Mesodermal cell (in vitro differentiated cells): Measurements from ENCODE around the gene ENTREP1.

Experiments
- H3K27ac ChIP-seq: 2 replicates; pipeline ENCODE4 v1.7.0; 2013; ENCODE audit warnings: mild to moderate bottlenecking, low read depth, low read length, moderate library complexity; ENCODE audit not compliant: severe bottlenecking
- H3K36me3 ChIP-seq: 2 replicates; pipeline ENCODE4 v1.7.1; 2013; ENCODE audit warnings: mild to moderate bottlenecking, low read length, moderate library complexity; ENCODE audit not compliant: control insufficient read depth, insufficient read depth
- H3K4me1 ChIP-seq: one replicate; pipeline ENCODE4 v1.7.1; 2013; ENCODE audit warnings: mild to moderate bottlenecking, low read length; ENCODE audit not compliant: insufficient read depth, control insufficient read depth, poor library complexity, severe bottlenecking
- H3K4me3 ChIP-seq: 2 replicates; pipeline ENCODE4 v1.7.0; 2013; ENCODE audit warnings: low read length, control low read depth, mild to moderate bottlenecking; ENCODE audit not compliant: insufficient read depth, poor library complexity, severe bottlenecking; ENCODE audit errors: extremely low read depth
- H3K9me3 ChIP-seq: 2 replicates; pipeline ENCODE4 v1.7.1; 2013; ENCODE audit warnings: mild to moderate bottlenecking, low read length, moderate library complexity; ENCODE audit not compliant: control insufficient read depth
- WGBS, 2 experiments: methylation state at CpG; one replicate each; pipeline ENCODE4 v1.1.5; 2013; ENCODE audit warnings: missing lambda C conversion rate in 2 of 2; ENCODE audit not compliant: insufficient coverage in 2 of 2; 5-methylcytosine and 5-hydroxymethylcytosine counted together

Gene ENTREP1

DNA sequence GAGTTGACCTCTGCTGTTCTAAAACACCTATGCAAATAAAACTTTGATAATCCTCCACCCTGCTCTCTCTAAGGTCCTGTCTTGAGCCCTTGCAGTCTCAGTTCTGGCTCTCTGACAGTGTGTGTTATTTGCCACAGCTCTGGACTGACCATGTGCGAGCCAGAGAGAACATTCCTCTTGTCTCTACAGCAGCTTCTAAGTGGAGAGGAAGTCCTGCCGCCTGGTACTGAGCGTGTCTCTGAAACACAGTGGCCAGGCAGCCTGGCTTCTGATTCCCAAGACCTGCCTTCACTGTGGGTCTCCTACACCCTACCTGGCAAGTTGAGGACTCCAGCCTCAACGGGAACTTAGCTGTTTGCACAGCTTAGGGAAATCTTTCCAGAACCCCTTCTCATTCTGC, 61.6 kb downstream of the ENTREP1 start:
- H3K36me3 ChIP-seq = no peaks in the 10 kb centered on the region
- peaks cover 4% of the 10 kb centered on the region for H3K4me1 ChIP-seq
- no peak overlapping the region for H3K4me3 ChIP-seq
- no peak overlapping the region for H3K27ac ChIP-seq
- H3K9me3 ChIP-seq = no peaks in the 10 kb centered on the region
- 89 to 96% methylated on average over 3 to 4 of the region's 4 CpGs for WGBS, 2 experiments

DNA sequence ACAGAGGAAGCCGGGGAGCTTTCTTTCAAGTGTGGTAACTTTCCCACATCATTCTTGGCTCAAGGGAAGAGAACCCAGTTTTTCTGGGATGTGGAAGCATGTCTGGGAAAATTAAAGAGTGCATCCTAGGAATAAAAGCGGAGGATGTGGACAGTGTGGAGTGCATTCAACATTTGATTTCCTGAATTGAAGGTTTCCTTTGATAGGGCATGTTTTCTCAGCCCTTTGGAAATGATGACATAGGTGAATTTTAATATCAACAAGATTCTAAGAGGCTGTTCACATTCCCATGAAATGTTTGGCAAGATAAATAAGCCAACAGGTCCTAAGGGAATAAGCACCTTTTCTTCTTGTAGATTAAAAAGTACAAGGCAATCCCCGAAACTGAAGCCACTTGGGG, 63.6 kb downstream of the ENTREP1 start:
- Histone ChIP-seq H3K9me3 (no peaks in the 10 kb centered on the region), H3K27ac (no peak overlapping the region), H3K4me3 (no peak overlapping the region), H3K4me1 (no peaks in the 10 kb centered on the region), H3K36me3 (no peaks in the 10 kb centered on the region)
- 97% methylated on average over 3 of the region's 3 CpGs for WGBS, 2 experiments

DNA sequence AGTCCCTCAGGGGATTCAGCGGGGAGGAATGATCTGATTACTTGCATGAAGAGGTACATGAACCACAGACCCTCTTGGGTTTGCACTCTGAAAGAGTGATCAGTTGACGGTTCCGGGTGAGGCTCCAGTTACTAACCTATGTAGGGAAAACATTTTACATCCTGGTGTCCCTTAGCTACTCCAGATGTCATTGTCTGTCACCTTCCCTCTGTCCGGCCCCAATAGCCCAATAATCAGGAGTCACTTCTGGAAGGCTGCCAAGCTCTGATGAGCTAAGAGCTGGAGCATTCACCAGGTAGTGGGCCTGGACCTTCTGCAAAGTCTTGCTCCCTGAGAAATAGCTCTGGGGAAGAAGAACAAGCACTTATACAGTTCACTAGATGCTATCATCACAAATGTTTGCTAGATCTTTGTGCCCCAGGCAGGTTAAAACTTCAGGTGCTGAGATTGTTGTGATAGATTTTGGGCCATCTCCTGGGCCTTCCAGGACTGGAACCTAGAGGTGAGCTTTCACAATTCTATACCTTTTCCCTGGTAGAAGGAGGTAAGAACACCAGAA, 64.5 kb downstream of the ENTREP1 start:
- Histone ChIP-seq H3K4me3 (no peak overlapping the region), H3K27ac (no peak overlapping the region), H3K4me1 (no peaks in the 10 kb centered on the region), H3K9me3 (no peaks in the 10 kb centered on the region), H3K36me3 (no peaks in the 10 kb centered on the region)
- WGBS, 2 experiments = 100% methylated on average over 3 to 4 of the region's 4 CpGs

DNA sequence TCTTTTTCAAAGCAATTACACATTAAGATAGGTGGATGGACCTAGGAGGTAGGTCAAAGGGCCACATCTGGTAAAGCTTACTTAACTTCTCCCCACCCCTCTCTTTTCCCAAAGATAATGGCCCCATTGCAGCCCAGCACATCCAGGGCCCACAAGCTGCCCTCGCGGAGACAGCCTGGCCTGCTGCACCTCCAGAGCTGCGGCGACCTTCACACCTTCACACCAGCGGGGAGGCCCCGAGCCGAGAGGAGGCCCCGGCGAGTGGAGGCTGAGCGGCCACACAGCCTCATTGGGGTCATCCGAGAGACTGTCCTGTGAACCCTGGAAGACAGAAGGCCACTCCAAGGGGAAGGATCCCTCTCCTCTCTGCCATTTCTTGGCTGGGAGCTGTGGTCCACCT, 66.5 kb downstream of the ENTREP1 start:
- no peak overlapping the region for H3K27ac ChIP-seq
- no peak overlapping the region for H3K4me3 ChIP-seq
- H3K4me1 ChIP-seq = no peaks in the 10 kb centered on the region
- WGBS, 2 experiments = 94 to 95% methylated on average over 9 to 10 of the region's 11 CpGs
- H3K36me3 ChIP-seq = no peaks in the 10 kb centered on the region
- no peaks in the 10 kb centered on the region for H3K9me3 ChIP-seq

DNA sequence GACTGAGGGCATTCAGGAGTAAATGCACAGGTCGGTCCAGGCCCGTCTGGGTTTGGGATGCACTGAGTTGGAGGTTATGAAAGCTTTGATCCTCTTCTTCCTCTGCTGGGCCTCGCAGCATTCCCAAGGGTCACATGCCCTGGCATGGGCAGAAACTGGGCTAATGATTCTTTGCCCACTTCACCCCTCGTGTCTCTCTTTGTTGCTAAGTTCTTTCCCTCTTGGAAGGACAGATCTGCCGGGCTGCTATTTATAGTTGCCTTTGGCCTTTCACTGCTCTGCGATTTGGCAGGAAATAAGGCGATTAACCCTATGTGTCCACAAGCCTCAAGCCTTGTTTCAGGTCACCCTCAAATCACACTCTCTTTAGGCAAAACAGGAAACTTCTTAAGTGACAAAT, 66.9 kb downstream of the ENTREP1 start:
- Histone ChIP-seq H3K36me3 (no peaks in the 10 kb centered on the region), H3K9me3 (no peaks in the 10 kb centered on the region), H3K4me3 (no peak overlapping the region), H3K4me1 (no peaks in the 10 kb centered on the region), H3K27ac (no peak overlapping the region)
- 92 to 99% methylated on average over 6 to 7 of the region's 7 CpGs for WGBS, 2 experiments

DNA sequence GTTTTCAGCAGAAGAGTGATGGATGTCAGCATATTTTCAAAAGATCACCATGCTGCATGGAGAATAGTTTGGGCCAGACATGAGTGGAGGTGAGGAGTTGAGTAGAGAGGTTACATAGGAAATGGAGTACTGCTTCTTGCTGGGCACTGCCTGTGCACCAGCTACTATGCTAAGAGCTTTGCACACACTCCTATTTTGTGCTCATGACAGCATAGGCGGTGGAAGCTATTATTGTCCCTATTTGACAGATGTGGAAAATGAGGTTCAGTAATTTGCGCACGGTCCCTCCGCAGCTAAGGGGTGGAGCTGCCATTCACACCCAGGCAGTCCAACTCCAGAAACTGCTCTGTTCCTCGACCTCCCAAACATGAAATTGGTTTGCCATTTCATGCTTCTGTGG, 67.8 kb downstream of the ENTREP1 start:
- 88 to 100% methylated on average over 3 to 5 of the region's 5 CpGs for WGBS, 2 experiments
- Histone ChIP-seq H3K4me1 (no peaks in the 10 kb centered on the region), H3K4me3 (no peak overlapping the region), H3K36me3 (no peaks in the 10 kb centered on the region), H3K27ac (no peak overlapping the region), H3K9me3 (no peaks in the 10 kb centered on the region)

DNA sequence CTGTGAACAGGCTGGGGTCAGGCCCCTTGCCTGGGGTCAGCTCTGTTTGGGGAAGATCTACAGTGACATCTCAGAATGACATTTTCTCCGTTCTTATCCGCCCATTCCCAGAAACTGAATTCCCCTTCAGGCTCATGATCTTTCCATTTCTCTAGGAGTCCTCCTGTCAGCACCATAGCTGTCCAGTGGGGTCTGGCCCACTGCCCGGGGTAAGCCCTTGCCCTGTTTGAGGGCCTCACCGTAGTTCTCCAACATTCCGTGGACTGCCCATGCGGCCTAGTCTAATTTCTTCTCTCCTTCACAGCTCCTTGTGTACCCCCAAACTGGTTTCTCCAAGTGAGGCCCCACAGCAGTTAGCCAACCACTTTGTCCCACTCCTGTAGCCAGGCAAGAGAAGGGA, 68.4 kb downstream of the ENTREP1 start:
- WGBS, 2 experiments = 93 to 98% methylated on average over 4 to 6 of the region's 6 CpGs

DNA sequence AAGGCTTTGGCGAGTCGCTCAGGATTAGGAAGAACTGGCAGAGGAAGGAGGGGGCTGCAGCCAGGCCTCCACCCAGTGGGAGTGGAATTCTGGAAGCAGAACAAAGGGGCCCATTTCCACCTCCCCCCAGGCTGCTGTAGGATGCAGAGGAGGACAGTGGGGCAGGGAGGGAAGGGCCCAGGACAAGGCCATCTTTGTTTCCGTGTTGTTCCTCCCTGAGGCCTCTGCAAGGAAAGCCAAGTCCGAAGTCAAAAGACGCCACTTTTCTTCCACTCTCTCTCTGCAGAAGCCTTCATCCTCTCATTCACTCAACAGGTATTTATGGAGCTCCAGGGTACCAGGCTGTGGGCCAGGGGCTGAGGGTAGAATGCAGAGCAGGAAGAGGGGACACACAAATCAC, 70.7 kb downstream of the ENTREP1 start:
- WGBS, 2 experiments = 89 to 90% methylated on average over 2 to 5 of the region's 5 CpGs
- Histone ChIP-seq H3K27ac (no peak overlapping the region), H3K36me3 (no peaks in the 10 kb centered on the region), H3K4me1 (no peaks in the 10 kb centered on the region), H3K4me3 (no peak overlapping the region), H3K9me3 (no peaks in the 10 kb centered on the region)

More for the DNA sequence above, 68.4 kb downstream of the ENTREP1 start:
- Histone ChIP-seq H3K27ac (no peak overlapping the region), H3K36me3 (no peaks in the 10 kb centered on the region), H3K4me1 (no peaks in the 10 kb centered on the region), H3K4me3 (no peak overlapping the region), H3K9me3 (no peaks in the 10 kb centered on the region)

DNA sequence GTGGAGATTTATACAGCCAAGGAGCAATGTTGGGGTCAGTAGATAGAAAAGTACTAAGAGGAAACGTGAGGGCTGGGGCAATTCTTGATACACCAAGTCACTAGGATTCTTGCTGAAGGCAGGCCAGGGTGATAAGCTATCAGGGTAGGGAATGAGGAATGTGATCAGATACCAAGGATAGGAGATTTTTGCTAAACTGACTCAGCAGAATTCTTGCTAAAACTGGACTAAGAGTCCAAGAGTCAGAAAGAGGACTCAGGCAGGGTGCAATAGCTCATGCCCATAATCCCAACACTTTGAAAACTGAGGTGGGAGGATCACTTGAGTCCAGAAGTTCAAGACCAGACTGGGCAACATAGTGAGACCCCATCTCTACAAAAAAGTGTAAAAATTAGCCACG, 71.7 kb downstream of the ENTREP1 start:
- H3K36me3 ChIP-seq = no peaks in the 10 kb centered on the region
- no peak overlapping the region for H3K27ac ChIP-seq
- H3K4me1 ChIP-seq = no peaks in the 10 kb centered on the region
- 86 to 93% methylated on average over 1 to 2 of the region's 2 CpGs for WGBS, 2 experiments
- H3K9me3 ChIP-seq = no peaks in the 10 kb centered on the region
- no peak overlapping the region for H3K4me3 ChIP-seq

DNA sequence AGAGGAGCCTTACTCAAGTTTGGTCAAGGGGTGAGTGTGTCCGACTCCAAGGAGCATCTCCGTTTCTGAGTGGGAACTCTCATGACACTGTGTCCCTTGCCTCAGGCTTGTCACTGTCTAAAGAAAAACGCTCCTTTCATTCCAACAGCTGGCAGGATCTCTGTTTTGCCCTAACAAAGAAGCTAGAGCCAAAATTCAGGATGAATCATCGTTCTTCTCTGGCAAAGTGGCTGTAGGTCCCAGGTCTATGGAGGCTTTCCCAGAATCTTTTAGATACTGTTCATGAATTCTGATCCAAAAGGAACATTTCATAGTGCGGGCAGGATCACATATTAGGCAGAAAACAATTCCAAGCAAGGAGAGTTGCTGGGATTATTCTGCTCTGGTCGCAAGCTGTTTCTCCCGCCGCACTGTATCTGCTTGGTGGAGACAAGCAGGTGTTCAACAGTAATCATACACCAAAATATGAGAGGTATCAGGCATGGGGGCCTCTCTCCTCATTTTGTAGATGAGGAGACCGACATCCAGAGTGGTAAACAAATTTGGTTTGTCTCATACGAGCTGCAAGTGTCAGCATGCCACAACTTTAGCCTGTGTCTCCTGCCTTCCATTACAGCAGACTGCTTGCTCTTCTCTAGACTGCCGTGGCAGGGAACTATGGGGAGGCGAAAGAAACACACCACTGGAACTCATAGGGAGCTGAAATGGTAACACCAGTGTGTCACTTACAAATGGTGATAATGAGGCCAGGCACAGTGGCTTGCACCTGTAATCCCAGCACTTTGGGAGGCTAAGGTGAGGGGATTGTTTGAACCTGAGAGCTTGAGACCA, 72.6 kb downstream of the ENTREP1 start:
- H3K36me3 ChIP-seq = no peaks in the 10 kb centered on the region
- 79 to 86% methylated on average over 7 to 9 of the region's 12 CpGs for WGBS, 2 experiments
- no peak overlapping the region for H3K4me3 ChIP-seq
- no peaks in the 10 kb centered on the region for H3K9me3 ChIP-seq
- no peaks in the 10 kb centered on the region for H3K4me1 ChIP-seq
- H3K27ac ChIP-seq = no peak overlapping the region

DNA sequence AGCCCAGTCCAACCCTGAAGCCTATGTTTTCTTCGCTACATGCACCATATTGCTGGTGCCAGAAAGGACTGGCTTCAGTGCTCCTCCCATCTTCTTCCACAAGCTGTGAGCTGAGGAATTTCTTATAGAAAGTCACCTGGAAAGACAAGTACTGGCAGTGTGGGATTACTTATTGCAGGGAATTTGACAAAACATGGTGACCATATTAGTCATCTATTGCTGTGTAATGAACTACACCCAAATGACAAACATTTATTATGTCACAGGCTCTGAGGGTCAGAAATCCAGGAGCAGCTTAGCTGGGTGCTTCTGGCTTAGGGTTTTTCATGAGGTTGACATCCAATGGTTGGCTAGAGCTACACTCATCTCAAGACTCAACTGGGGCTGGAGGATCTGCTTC, 75.5 kb downstream of the ENTREP1 start:
- WGBS, 2 experiments = 82 to 100% methylated on average over 1 of the region's 1 CpG
- H3K36me3 ChIP-seq = no peaks in the 10 kb centered on the region
- H3K27ac ChIP-seq = no peak overlapping the region
- H3K9me3 ChIP-seq = no peaks in the 10 kb centered on the region
- H3K4me3 ChIP-seq = no peak overlapping the region
- no peaks in the 10 kb centered on the region for H3K4me1 ChIP-seq
